ENCODE measurements around the gene CEP43.

CEP43 gene

DNA sequence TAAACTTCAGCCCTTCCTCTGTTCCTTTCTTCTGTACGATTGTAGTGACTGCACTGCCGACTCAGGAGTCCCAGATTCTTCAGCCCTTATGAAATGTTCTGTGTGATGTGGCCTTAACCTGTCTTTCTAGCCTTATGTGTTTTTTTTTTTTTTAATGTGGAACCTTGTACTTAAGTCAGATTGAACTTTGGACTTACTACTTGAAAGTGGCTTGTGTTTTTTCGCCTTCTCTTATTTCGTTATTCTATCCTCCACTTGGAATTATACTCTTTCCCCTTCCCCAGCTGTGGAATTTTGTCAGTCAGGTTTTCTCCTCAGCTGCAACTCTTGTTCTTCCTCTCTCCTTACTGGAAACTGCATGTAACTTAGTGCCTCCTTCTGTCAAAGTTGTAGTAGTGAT, 8.8 kb downstream of the CEP43 start:
- DNase-seq (ENCODE audit: low read depth in 2 of 2, low spot score in 1 of 2) = no peak

DNA sequence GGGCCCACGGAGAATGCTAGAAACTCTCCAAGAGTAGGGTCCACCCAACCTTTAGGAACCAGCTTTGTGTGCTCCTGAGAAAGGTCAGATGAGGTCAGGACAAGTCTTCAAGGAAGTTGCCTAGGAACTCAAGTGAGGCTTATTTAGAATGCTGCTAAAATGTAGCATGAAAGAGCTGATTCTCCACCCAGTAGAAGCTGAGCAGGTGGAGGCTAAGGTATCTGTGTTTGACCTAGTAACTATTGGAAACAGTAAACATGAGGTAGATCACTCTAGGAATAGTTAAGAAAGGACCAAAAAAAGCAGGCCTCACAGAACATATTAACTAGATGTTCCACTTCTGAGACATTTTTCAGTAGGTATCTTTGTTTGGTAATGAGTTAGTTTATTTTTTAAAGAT, 13.9 kb downstream of the CEP43 start:
- no peak for DNase-seq (ENCODE audit: low read depth in 2 of 2, low spot score in 1 of 2)

DNA sequence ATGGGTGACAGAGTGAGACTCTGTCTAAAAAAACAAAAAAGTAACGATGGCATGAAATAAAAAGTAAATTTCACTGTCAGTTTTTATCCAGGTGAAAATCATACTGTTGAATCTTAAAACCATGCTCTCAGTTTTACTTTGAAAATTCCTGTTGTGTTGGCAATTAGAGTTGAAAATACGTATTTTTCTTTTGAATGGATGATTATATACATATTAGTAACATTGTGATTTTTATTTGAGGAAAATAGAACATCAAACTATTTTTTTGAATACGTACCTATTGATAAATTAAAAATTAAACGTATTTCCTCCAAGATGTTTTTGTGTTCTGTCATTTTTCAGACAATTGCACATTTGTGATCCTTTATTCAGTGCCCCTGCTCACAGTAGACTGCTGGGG, 14.7 kb downstream of the CEP43 start:
- no peak for DNase-seq (ENCODE audit: low read depth in 2 of 2, low spot score in 1 of 2)

DNA sequence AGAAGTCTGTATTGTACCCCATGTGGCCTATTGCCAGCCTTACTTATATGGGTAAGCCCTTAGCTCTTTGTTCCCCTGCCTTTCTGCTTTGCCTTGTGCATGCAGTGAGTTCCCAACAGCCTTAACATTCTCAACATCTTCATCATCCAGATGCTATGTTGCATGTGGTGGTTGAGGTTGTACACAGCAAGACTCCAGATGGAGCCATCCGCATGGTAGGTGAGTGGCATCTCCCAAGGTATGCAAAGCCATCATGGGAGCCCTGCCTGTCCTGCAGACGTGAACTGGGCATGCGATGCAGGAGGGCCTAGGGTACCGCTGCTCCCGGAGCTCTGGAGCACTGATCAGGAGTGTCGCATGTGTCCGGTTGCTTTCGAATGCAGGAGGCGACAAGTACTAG, 16.1 kb downstream of the CEP43 start:
- DNase-seq (ENCODE audit: low read depth in 2 of 2, low spot score in 1 of 2) = no peak

DNA sequence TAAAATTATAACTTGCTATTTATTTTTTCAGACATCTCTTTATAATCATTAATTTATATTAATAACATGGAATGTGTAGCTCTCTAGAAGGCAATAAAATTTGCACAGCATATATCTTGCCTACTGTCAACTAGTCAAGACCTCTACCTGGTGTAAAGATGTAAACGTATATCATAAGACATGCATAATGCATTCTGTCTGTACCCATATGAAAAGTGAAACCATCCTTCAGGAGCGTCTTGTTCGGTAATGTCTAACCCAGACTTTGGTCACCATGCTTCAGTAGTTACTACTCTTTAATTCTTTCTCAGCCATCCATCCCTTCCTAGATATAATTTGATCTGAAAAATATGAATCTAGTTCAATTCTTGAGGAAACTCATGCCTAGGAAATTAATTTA, 21.0 kb downstream of the CEP43 start:
- DNase-seq (ENCODE audit: low read depth in 2 of 2, low spot score in 1 of 2) = no peak

DNA sequence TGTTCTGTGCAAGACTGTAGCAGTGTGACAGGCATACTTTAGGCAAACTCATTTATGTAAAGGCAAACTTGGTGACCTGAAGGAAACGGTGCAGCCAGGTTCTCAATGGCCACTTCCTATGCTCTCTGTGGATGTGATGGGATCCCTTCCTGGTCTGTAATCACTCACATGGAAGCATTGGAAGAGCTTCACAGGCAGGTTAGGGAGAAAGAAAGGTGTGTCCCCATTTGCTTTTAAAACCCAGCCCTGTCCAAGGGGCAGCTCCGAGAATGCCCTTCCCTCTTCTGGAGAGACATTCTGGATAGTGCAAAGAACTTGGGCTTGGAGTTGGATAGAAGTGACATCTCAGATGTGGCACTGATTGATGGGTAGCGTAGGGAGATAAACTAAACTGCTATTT, 28.1 kb downstream of the CEP43 start:
- DNase-seq (ENCODE audit: low read depth in 2 of 2, low spot score in 1 of 2) = no peak

DNA sequence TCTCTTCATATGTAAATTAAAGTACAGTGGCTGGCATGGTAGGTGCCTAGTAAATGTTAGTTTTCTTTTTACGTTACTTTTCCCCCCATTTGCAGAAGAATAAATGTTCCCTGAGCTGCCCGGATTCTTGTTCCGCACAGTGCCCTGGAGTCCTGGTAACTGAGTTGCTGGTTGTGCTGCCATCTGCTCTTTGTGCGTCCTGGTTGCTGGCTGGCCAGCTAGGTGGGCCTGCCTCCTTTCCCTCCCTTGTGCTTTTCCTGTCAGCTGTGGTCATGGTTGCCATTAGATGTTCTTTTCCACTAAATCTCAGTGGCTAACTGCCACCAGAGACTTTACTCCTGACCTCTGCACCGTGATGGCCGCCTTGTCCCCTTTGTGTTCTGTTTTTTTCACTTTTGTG, 28.6 kb downstream of the CEP43 start:
- DNase-seq (ENCODE audit: low read depth in 2 of 2, low spot score in 1 of 2) = no peak

DNA sequence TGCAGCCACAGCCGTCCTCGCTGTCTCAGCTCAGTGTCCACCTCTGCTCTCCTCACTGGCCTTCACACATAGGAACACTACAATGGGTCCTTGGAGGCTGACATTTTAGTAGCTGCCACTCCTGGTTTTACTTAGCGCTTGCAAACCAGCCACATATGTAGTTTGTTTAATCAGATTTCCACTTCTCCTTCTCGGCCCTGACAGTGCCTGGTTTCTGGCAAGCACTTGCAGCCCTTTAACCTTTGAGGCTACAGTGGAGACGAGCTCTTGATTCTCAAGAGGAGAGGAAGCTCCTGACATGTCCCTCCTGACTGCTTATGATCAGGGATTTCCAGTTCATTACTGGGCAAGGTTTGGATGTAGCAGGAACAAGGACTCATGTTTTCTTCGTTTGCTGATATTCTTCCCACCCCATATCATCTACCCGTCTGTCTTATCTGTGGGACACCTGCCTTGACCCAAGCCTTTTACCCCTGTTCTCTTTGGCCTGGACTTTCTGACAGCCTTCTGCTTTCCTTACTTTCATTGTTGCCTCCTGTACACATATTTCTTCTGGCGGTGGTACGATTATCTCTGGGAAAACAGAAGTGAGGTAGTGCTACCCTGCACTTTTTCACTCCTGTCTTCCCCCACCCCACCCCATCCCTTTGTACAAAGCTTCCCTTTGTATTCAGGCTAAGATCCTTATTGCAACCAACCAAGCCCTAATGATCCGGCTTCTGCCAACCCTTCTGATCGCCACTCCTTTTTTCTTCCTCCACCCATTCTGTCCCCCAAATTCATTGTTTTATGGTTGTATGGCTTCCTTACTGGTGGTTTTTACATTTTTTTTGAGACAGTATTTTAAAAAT, 31.2 kb downstream of the CEP43 start:
- no peak for DNase-seq (ENCODE audit: low read depth in 2 of 2, low spot score in 1 of 2)

DNA sequence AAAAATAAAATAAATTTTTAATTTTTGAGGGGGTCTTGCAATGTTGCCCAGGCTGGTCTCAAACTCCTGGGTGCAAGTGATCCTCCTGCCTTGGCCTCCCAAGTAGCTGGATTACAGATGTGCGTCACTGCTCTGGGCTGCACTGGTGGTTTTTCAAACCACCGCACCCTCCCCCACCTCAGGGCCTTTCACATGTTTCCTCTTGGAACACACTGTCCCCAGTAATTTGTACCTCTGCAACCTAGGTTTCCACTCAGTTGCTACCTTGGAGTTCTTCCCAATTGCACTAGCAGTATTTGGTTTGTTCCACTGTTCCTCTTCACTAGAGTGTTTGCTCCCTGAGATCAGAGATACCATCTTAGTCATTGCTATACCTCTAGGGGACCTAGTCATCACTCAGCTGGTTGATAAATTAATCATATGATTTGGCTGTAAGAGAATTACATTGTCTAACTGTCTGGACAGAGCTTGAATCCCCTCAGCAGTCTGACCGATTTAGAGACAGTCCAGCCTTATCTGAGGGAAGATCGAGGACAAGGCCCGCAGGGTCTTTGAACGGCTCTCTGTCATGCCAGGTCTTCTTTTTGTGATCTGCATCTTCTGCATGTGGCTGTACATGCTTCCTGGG, 32.0 kb downstream of the CEP43 start:
- no peak for DNase-seq (ENCODE audit: low read depth in 2 of 2, low spot score in 1 of 2)

DNA sequence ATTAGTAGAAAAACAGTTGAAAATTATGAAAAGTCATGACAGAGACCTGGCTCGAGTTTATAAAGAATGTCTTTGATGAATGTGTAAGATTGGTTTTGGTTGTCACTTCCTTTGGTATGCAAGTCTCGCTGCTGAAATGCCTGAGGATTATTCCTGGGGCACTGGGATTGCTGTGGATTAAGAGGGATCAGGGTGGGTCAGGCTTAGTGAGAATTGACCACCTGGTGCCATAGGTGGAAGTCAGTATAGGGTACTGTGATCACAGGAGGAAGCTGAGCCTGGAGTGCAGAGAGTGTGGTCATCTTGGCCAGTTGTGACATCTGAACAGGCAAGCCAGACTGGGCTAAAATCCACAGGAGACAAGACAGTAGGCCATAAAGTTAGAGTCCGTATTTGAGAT, 34.9 kb downstream of the CEP43 start:
- no peak for DNase-seq (ENCODE audit: low read depth in 2 of 2, low spot score in 1 of 2)

DNA sequence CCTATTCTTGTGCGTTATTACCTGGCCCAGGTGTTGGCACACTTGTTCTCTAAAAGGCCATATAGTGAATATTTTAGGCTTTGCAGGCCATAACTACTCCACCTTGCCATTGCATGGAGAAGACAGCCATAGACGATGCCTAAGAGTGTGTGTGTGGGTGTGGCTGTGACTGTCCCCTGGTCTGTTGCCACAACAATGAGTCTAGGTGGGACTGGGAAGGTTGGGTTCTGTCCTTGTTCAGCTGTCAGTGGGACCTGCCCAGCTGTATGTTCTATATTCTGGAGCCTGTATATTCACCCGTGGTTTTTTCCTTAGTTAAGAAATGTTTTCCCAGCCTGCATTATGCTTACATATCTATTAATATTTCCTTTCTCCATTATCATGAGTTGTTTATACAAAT, 38.6 kb downstream of the CEP43 start:
- DNase-seq (ENCODE audit: low read depth in 2 of 2, low spot score in 1 of 2) = no peak

DNA sequence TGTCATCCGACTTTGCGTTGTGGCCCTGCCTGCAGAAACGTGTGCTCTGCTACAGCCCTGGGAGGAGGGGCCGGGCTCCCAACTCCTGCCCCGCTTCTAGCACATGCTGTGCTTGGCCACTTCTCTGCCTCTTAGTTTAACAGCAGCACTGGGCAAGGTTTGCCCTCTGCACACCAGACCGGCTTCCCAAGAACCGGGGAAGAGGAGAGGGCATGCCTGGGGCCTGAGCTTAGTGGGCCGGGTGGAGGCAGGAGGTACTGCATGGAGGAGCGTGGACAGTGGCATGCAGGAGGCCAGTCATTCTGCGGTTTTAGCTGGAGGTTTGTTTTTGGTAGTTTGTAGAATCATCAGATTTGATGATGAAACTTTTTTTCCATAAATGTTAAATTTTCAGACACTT, 45.5 kb downstream of the CEP43 start:
- DNase-seq (ENCODE audit: low read depth in 2 of 2, low spot score in 1 of 2) = no peak

DNA sequence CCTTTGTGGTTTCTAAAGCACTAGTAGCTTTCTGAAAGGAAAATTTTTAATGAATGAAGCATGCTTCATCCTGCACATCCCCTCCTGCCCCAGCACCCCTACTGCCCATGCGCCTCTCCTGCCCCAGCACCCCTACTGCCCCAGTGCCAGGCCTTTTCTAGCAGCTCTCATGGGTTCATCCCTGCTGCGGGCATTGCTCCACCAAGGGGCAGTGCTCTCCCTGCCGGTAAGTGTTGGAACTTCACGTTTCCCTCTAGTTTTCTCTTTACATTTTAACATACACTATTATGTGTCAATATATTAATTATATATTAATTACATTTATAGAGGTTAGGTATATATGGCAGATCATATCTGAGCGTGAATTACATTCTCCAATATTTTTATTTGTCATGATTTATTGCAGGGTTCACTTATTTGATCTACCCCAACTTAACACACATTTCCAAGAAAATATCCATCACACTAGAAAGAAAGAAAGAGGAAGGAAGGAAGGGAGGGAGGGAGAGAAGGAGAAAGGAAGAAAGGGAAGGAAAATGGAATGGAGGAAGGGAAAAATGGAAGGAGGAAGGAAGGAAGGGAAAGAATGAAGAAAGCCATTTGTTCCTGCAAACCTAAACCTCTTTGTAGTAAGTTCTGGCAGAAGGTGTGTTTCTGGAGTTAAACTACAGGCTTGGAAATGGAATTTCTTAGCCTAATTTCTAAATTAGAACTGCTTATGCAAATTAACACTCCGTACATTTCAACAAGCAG, 46.8 kb downstream of the CEP43 start:
- no peak for DNase-seq (ENCODE audit: low read depth in 2 of 2, low spot score in 1 of 2)

DNA sequence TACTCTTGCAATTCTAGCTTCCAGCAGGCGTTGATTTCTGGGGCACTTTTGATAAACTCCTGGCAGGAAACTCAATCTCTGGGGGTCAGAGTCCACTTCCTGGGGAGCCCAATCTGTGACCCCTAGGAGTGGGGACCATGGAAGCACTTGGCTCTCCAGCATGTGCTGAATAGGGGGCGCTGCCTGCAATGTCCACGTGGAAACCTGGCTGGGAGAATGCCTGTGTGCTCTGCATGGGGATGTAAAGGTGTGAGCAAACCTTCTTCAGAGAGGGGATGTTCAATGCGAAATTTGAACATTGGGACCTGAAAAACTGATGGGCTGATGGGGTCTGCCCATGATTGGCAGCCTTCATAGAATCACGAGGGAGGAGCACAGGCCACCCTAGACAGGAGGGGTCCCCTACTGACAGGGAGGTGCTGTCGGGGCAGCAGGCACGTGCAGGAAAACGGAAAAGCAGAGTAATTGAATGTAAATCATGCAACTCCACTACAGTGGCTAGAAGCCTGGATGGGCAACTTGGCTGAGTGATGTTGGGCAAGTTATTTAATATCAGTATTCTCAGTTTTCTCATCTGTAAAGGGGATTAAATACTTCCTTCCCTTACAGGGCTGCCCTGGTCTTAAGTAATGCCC, 47.8 kb downstream of the CEP43 start:
- DNase-seq (ENCODE audit: low read depth in 2 of 2, low spot score in 1 of 2) = no peak

DNA sequence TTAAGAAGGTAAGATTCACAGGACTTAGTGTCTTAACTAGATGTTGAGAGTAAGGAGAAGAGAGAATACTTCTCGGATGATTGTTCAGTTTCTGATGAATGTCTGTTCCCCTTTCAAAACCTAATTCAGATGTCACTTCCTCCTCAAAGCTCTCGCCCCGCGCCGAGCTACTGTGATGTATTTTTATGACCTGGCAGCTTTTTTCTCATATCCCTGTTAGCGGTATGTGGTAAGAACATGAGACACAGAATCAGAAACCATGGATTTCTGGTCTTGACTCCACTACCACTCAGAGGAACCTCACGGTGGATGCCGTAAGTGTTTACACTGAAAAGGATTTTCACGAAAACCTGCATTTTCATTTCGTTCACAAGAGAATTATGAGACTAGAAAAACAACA, 48.4 kb downstream of the CEP43 start:
- DNase-seq (ENCODE audit: low read depth in 2 of 2, low spot score in 1 of 2) = no peak

Measured in stimulated activated CD8-positive, alpha-beta memory T cell treated with anti-CD3 and anti-CD28 coated beads, Interleukin-4, amount 100 ng/mL, for 4 hours (primary cell).